Hematopoietic multipotent progenitor cell treated with erythropoietin and hydrocortisone succinate and interleukin-3 and kit ligand, for 17 days (in vitro differentiated cells): ENCODE measurements around the gene RSPO4.

Source experiments
- DNase-seq: peaks from one replicate; pipeline ENCODE4 v3.0.0-alpha.2; 2015; ENCODE audit warnings: low spot score

Gene RSPO4

GRCh38 chr20:942611-943010 is 59.5 kb downstream of the RSPO4 start:
- no peak for DNase-seq

GRCh38 chr20:940926-941325 is 61.2 kb downstream of the RSPO4 start:
- no peak for DNase-seq

DNA sequence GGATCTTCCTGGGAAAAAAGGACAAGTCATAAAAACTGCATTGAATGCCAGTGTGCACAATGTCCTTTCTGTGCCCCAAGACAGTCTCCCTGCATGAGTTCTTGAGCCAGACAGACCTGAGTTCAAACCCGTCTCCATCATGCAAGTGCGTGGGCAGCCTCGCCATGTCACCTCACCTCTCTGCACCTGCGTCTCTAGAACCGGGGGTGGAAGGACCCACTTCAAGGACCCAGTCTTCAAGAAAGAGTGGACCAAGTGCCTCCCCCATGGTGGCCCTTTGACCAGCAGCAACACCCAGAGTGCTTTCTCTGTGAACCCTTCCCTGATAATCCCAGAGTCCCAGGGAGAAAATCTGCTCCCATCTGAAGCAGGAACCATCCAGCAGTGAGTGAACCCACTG is 62.5 kb downstream of the RSPO4 start:
- DNase-seq: no peak

- no peak for DNase-seq
These were observed 67.8 kb downstream of the RSPO4 start for GRCh38 chr20:934186-934840.

GRCh38 chr20:933029-933428 is 69.1 kb downstream of the RSPO4 start:
- no peak for DNase-seq

- no peak for DNase-seq
These were observed 70.7 kb downstream of the RSPO4 start for GRCh38 chr20:931401-931800.

DNA sequence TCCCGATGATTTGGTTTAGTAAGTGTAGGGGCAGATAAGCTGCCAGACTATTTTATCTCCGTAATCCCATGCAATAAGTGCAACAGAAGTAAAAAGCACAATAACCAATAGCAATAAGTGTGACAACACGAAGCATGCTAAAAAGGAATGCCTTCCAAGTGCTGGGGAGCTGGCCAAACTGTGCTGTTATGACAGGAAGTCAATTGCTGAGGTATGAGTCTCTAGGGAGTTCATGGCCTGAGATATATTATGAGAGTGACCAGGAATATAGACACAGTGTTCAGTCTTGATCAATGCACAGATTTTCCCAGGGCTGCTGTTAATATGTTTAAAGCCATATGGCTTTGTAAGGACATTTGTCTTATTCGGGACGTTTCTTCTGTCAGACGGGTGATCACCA is 75.4 kb downstream of the RSPO4 start:
- DNase-seq: no peak

DNA sequence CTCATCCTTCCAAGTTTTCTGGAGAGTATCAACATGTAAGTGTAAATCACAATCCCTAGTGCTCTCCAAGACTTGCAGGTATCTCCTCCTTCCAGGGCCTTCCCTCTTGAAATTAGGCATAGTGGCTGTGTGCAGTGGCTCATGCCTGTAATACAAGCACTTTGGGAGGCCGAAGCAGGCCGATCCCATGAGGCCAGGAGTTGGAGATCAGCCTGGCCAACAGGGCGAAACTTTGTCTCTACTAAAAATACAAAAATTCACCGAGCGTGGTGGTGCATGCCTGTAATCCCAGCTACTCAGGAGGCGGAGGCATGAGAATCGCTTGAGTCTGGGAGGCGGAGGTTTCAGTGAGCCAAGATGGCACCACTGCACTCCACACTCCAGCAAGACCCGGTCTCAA is 76.6 kb downstream of the RSPO4 start:
- DNase-seq: no peak

DNA sequence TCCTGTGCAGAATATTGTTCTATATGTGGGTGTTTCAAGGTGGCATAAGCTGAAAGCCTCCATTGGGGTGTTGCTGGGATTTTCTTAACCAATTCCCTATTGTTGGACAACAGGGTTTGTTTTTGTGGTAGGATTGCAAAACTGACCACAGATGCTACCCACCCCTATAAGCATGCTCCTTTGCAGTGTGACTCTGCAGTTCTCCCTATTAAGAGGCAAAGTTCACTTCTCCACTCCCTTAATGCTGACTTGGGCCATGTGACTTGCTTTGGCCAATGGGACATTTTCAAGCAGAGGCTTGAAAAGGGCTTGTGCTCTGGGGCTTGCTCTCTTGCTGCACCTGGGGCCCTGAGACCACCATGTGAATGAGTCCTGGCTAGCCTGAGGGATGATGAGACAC is 77.5 kb downstream of the RSPO4 start:
- no peak for DNase-seq

- no peak for DNase-seq
These were observed 79.3 kb downstream of the RSPO4 start for GRCh38 chr20:922781-923180.

DNA sequence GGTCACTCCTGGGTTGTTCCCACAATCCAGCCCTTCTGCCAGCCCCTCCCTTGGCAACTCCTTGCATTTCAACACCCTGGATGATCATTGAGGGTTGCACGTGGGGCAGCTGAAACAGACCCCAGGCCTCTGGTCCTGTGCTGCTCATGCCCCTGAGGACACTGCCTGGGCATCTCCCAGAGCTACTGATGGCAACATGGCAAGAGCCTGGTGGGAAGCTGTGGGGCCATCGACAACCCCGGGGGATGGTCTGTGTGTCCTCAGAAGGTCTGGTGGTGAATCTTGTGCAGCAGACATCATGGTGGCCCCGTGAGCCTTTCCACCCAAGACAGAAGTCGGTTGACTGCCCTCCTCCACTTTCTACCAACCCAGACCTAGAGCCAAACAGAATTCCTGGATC is 81.0 kb downstream of the RSPO4 start:
- no peak for DNase-seq

DNA sequence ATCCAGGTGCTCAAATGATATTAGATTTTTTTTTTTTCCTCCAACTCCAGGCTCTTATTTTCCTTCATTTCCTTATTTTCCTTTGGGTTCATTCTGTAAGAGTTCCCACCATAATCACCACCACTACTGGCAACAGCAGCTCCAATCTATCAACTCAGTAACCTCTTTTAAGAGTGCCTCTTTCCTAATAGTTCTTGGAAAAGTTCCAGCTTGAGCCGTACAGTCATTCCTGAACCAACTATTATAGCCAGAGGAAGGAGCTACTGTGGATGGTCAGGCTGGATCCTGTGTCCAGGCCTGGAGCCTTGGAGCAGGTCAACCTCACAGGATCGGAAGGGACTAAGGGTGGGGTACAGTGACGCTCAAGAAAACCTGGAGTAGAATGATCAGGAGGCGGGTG is 81.8 kb downstream of the RSPO4 start:
- DNase-seq: no peak

GRCh38 chr20:919491-919916 is 82.6 kb downstream of the RSPO4 start:
- no peak for DNase-seq

DNA sequence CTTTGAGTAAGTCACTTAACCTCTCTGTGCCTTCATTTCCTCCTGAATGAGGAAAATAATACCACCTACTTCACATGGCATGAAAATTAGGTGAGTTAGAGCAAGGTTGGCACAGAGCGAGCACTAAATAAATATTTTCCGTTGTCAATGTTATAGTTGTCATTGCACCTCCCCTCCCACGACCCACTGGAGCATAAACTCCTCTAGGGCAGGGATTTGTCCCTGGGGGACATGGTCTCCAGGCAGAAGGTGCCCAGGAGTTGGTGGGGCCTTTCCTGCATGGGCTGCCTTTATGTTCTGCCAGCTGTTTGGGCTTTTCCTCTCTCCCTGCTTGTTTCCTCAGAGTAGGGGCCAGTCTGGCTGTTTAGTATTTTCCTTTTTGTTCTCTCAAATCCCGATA is 84.7 kb downstream of the RSPO4 start:
- DNase-seq: no peak

DNA sequence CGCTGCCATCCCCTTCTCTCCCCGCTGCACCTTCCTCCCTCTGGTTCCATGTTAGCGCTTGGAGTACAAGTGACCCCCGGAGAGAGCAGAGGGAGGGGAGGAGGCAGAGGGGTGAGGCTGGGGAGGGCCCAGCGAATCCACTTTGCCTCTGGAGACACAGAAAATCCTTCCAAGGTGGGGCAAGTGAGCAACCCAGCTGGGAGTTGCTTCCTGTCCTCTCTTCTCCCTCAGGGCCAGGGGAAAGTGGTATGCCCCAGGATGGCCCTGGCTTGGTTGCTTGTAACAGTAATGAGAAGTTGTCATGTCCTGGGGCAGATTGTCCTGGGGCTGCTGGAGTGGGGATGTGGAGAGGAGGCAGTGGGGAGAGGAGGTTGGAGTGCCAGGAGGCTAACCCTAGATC is 85.3 kb downstream of the RSPO4 start:
- DNase-seq: no peak

DNA sequence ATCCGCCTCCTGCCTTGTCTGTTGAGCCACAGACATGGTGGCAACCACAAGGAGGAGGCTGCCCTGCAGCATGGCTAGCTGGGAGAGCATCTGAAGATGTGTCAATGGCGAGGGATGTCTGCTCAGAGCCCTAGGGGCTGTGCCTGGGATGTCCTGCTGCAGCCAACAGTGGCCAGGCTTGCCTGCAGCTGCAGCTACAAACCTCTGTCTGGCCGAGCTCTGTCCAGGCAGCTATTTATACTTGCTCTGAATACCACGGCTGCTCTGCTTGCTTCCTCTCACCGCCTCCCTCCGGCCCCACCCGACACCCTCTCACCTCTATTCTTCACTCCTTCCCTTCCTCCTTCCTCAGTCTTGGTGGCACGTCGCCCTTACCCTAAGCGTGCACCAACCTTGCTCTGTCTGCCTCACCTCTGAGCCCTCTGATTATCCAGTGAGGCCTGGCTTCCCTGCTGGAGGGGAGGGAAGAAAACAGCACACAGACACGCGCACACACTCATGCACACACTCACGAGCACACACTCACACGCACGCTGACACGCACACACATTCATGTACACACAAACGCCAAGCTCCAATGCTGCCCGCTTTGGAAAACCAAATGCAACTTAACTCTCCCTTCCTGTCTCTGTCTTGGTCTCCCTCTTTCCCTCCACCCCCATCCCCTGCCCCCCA is 85.8 kb downstream of the RSPO4 start, which contains the start of gene ANGPT4:
TSS of gene ANGPT4 (minus strand) at position 210 of the 675 bp plus-strand sequence. CDS start at position 90, 120 bp downstream.
- DNase-seq: no peak

GRCh38 chr20:914727-915498 is 87.2 kb downstream of the RSPO4 start:
- no peak for DNase-seq

DNA sequence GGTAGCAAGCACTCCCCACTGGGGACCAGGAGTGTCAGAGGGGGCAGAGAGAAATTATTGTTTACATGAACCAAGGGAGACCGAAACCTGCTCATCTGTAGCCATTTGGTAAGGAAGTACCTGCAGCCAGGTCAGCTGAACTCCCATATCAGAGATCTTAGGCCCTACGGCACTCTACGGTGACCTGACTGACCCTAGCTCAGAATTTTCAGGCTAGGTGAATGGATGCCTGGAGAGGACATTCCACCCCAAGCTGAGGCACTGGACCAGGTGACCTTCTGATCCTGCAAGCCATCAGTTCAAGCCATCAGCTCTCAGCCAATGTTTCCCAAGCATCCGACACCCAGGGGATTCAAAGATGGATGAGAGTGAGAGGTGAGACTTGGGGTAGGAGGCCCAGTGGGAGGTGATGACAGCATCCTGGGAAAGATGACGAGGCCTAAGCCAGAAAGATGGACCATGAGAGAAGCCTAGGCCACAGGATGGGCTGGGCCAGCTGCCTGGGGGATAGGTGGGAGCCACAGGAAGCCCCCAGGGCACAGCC is 88.7 kb downstream of the RSPO4 start:
- DNase-seq: no peak

GRCh38 chr20:911882-912600 is 90.1 kb downstream of the RSPO4 start:
- no peak for DNase-seq

DNA sequence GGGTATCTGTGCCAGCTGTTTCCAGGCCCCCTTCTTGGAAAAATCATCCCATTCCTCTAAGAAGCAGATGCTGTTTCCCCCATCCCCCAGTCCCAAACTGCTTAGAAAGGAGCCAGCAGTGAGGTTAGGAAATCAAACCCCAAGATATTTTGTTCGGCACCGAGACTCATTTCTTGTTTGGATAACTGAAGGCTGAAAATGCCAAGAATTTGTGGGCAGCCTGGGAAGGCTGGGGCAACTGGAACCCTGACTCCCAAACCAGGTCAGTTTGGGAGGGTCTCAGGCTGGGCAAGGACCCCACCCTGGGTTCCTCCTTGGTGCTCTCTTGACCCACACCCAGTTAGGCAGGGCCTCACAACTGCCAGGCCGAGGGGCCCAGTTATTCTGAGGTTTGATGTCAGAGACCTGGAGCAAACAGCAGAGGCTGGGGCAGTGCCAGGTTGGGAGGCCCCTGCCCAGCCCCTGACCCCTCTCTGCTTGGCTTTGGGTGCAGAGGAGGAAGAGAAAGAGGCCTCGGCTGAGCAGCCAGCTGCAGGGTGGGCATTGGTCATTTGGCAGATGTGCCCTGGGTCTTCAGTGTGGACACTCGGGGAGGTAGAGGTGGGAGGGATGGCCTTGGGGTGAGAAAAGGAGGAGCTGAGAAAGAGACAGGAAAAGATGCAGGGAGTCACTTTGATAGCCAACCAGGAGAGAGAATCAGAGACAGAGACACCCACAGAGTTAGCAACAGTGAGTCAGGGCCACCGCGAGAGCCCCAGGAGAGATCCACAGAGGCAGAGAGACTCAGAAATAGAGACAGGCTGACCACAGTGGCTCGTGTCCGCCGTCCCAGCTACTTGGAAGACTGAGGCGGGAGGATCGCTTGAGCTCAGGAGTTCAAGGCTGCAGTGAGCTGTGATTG is 91.0 kb downstream of the RSPO4 start:
- no peak for DNase-seq
